Activated gamma-delta T cell treated with anti-CD3 and anti-CD28 coated beads, Interleukin-2, amount 50 U/mL, for 16 hours (primary cell): Measurements from ENCODE around the gene NOTCH1.
"Not testable (repeated sequence)": the region's sequence is repeated elsewhere in the genome, so short reads cannot be mapped to it uniquely, and the experiment has no call there.

Experiments used
- DNase-seq: peaks from one replicate; pipeline ENCODE4 v3.0.0-alpha.2; 2020; ENCODE audit warnings: low read depth

NOTCH1 gene

DNA sequence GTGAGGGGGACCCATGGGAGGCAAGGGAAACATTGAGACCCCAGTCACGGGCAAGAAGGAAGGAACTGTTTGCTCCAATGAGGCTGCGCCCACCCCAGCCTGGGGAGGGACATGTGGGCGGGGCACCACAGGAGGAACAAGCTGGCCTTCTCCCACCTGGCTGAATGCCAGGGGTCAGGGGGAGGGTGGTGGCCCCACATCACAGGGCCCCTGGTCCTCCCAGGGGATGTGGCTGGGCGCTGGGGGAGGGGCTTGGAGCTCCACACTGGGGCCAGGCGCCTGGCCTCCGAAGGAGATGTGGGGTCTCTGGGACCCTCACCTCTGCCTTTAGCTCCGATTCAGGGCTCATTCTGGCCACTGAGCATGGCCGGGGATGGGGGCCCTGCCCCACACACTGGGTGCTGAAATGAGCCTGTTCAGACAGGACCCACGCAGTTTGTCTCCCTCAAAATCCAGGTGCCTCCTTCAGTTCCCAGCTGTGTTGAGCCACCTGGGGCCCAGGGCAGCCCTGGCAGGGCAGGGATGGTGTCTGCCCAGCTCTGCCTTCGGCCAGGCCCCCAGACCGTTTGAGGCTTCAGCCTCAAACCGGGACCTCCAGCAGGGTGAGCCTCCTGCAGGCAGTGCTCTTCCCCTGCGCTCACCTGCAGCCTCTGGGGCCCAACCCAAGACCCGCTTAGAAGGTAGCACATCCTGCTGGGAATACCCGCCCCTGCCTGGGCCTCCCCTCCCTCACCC lies 33.2 kb upstream of the NOTCH1 start:
- DNase-seq = no peak

DNA sequence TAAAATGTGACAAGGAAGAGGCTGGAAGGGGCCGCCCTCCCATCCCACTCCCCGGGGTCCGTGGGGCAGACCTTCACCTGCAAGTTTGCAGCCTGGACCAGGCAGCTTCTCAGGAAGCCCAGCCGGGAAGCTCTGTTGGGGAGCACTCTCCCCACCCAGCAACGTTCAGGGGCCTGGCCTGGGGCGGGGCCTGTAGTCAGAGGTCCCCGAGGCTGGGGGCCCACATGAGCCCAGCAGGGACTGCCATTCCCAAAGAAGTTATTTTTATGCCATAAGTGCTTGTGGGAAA lies 32.7 kb upstream of the NOTCH1 start:
- DNase-seq = no peak

DNA sequence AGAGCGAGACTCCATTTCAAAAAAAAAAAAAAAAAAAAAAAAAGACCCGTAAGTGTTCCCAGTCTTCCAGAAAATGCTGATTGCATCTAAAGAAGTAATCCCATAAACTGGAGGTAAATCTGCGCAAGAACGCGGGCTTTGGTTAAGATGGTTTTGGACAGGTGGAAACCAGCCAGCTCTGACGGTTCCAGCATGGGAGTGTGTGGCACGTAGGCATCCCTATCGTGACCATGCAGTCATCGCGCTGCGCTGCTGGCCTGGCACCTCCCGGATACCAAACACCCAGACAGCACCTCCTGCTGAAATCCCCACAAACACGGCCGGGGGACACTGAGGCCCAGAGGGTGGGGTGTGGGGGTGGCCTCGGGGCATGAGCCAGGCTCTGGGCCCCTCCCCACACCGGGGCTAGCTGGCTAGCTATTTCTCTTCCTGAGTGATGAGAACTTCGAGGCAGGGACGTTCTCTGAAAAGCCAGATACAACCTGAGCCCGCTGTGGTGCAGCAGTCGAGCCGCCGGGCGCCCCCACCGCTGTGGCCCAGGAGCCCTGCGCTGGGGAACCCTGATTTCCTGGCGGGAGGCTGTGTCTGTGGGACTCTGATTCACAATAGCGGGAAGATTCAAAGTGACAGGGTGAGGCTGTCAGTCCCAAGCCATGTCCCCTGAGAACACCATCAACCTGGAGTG lies 32.2 kb upstream of the NOTCH1 start:
- DNase-seq = no peak

DNA sequence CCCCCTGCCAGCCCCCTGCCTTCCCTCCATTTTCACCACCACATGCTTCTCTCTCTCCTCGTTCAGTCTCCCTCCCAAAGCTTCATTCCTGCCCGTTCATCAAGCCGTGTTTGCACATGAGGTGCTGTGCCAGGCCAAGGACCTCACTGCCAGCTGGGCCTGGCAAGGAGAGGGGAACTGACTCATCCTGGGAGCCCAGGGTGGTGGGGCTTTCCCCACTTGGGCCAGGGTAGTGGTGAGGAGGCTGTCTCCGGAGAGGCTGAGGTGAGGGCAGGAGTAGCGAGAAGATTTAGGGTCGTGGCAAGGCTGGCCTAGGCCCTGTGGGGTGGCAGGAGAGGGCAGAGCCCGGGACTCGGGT lies 30.4 kb upstream of the NOTCH1 start:
- no peak for DNase-seq

DNA sequence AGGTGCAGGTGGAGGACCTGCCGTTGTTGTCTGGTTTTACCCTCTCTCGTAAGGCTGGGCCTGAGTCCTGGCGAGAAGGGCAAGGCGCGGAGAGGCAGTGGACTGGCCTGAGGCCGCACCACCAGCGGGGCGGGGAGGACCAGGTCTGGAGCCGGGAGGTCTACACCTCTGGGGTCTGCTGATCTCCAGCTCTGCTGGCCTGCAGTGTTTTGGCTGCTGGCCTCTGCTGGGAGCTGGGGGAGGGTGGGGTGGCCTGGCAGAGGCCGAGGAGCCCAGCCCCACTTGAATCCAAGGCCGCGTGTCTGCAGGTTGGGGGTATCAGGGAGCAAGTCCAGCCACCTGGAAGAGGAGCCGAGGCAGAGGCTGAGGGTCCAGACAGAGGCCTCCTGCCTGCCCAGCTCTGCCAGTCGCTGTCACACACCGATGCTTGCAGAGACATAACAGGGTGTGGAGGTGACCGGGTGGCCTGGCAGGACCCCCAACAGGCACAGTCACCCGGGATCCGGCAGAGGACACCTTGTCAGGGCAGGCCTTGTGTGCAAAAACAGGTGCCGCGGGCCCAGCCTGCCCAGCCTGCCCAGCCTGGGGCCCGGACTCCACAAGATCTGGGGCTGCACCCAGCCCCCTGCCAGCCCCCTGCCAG lies 29.9 kb upstream of the NOTCH1 start:
- no peak for DNase-seq

DNA sequence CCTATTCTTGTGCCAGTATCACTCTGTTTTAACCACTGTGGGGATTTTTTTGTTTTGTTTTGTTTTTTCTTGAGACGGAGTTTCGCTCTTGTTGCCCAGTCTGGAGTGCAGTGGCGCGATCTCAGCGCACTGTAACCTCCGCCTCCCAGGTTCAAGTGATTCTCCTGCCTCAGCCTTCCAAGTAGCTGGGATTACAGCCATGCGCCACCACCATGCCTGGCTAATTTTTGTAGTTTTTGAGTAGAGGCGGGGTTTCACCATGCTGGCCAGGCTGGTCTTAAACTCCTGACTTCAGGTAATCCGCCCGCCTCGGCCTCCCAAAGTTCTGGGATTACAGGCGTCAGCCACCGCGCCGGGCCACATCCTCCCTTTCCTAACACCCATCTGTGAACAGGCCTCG lies 28.8 kb upstream of the NOTCH1 start:
- DNase-seq = not testable (repeated sequence)

DNA sequence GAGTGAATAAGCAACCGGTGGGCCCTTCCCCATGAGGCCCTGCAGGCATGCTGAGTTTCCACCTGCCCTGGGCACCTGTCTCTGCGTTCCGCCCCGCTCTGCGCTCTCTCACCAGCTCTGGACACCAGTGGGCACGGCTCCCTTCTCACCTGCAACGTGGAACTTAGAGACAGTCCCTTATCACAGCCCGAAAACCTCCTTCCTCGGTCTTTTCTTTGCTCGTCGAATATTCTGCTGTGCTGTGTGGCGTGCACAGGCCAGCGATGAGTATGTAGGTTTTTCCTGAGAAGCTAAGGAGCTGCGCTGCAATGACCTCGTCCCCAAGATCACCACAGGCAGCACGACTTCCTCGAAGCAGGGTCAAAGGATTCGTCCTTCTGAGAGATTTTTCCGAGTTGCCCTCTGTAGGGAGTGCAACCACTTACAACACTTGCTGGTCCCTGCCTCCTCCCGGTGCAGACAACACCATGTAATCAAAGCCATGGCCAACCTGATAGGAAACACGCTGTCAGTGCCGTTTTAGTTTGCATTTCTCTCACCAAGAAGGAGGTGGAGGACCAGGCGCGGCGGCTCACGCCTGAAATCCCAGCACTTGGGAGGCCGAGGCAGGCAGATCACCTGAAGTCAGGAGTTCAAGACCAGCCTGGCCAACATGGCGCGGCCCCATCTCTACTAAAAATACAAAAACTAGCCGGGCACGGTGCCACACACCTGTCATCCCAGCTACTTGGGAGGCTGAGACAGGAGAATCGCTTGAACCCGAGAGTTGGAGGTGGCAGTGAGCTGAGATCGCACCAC lies 27.2 kb upstream of the NOTCH1 start:
- DNase-seq = no peak

DNA sequence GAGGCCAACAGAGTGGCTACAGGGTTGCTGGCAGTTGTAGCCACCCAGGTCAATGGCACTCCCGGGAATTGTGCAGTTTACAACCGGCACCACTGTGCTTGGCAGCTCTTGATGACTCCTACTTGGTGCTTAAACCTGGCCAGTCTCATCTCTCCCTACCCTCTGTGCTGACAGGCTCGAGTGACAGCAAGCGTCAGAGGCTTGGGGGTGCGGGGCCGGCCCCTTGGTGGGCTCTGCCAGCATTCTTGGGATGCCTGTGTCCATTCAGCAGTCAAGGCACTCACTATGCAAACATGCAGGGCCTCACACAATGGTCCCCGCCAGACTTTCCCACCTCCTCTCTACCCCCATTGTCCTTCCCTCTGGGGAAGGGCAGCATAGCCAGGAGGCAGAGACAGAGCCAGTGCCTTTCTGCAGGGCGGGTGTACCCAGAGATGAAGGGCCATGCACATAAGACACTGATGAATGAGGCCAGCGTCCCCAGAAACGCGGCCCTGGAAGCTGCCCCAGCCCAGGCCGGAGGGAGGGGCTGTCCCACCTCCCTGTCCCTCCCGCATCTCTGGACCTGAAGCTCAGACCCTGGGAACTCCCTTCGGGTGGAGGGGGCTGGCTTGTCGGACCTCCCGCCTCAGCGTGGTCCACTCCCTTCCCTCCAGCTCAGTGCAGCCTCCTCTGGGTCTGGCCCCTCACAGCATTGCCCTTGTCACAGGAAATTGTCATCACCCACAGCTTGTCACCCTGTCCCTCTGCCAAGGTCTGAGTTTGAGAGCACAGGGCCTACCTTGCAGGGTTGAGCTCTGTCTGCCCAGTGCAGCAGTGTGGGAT lies 26.4 kb upstream of the NOTCH1 start:
- DNase-seq = no peak

DNA sequence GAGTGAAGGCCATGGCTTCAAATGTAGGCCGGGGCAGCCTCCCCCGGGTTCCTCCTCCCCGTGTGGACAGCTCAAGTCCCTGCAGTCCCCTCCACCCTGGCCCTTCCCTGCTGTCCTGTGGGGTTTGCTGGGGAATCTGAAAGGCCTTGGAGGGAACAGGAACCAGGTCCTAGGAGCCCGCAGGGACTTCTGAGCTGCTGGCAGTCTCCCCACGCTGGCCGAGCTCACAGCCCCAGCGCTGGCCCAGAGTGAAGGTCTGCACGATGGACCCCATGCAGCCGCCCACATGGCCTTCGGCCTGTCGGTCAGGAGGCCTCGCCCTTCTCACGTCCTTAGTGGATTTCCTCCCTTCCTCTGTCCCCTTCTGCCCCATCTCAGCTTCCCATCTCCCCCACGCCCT lies 25.7 kb upstream of the NOTCH1 start:
- no peak for DNase-seq

DNA sequence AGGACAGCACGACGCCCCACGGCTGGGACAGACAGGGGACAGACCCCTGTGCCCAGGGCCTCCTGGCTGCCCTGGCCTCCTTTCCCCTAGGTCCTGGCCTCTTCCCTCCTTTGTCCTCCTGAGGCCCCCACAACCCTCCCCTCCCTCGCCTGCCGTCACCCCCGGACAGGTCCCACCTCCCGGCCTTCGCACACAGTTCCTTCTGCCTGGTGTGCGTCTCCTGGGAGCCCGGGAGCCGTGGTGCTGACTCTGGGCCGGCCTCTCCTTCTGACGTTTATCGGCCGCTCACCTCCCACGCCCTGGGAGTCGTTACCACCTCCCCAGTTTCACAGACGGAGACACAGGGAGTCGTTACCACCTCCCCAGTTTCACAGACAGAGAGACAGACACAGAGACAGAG lies 25.1 kb upstream of the NOTCH1 start:
- DNase-seq = no peak

DNA sequence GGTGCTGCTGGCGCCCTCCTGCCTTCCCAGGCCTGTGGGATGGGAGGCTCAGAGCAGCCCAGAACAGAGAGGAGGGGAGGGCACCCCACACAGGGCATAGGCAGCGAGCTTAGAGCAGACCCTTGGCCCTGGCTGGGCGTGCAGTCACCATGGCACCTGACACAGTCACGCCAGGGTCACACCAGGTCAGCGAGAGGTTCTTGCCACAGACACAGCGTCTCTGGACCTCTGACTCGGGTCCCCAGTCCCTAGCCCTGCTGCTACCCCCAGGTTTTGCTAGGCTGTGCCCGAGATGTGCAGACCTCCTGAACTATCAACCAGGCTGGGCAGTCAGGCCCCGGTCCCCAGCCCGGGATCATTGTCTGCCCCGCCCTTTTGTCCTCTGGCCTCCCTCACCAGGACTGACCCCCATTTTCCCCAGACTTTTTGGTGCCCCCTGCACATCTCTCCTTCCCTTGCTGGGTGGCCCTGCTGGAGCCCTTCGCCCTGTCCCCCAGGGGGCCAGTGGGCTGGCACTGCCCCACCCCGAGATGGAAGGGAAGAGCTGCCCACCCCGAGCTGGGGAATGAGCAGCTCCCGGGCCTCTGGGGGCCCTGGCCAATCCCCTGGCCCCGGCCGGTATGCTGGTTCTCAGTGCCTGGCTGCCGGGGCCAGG lies 24.5 kb upstream of the NOTCH1 start:
- DNase-seq = no peak

DNA sequence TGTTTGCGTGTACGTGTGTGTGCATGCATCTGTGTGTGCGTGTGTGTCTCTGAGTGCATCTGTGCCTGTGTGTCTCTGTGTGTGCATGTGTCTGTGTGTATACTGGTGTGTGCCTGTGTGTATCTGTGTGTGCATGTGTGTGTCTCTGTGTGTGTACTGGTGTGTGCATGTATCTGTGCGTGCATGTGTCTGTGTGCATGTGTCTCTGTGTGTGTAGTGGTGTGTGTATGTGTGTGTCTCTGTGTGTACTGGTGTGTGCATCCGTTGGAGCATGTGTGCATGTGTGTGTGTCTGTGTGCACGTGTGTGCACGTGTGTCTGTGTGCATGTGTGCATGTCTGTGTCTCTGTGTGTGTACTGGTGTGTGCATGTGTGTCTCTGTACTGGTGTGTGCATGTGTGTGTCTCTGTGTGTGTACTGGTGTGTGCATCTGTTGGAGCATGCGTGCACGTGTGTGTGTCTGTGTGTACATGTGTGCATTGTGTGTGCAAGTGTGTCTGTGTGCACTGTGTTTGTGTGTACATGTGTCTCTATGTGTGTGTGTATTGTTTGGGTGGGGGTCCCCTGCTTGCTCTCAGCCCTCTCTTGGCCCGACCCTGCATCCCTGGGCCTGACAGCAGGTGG lies 23.8 kb upstream of the NOTCH1 start:
- DNase-seq = no peak

DNA sequence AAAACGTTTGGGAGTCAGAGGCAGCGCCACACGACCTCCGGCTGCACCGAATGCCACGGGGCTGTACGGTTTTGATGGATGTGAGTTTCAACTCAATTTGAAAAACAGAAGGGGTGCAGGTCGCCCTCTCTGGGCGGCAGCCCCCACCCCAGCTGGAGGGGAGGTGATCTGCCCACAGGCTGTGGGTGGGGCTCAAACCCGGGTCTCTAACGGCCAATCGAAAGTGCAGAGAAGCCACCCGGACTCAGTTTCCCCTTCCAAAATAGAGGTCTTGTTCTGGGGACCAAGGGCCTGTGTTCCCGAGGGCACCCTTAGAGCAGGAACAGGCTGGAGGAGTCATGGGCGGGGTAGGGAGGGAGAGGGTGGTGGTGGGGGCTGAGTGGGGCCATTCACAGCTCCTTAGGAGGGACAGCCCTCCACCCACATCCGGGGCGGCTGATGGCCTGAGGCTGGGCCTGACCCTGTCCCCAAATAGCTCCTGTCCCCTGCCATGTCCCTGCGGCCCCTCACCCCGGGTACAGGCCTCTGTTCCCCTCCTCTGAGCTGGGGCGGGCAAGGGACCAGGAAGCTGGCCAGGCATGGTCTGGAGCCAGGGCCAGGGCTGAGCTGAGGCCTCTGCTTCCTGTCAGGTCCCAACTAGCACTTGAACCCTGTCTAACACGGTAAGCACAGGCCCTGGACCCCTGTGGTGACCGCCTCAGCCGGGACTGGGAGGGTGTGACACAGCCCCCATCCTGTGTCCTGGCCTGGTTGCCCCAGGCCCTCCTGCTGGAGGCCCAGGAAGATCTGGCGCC lies 22.6 kb upstream of the NOTCH1 start:
- DNase-seq = no peak

DNA sequence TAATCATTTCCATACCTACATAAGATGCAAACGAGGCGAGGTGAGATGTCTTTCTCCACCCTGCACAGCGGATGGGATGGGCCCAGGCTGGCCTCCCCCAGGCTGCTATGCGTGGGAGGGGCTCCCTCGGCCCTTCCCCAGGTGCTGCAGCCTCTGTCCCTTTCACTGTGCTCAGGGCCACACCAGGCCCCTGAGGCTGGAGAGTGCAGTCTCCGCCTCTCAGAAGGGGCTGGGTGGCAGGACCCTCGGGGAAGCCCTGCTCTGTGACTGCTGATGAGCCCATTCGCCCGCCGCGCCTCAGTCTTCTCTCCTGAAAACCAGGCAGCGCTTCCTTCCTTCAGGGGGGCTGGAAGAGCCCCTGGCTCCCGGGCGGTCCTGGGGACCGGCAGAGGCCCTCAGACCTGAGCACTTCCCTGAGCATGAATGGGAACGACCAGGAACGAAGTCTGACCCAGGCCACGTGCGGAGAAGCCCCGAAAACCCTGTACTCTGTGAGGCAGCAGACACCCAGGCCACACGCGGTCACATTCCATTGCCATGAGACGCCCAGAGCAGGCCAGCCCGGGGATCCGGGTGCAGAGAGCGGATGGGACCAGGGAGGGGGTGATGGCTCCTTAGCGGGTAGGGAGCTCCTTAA lies 21.9 kb upstream of the NOTCH1 start:
- DNase-seq = no peak

DNA sequence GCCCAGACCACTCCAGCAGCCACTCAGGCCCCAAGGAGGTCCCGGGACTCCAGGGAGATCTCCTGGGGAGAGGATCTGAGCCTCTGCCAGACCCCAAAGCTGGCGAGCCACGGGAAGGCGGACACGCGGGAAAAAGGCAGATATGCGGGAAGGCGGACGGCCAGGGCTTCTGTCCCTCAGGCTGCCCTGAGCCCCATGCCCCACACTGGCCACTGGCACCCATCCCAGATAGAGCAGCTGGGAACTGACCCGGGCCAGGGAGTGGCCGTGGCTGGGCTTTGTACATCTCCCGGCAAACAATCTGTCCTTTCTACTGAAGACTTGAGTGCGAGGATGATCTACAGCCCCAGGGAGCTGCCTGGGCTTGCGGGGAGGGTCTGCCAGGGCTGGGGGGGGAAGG lies 21.1 kb upstream of the NOTCH1 start:
- no peak for DNase-seq

DNA sequence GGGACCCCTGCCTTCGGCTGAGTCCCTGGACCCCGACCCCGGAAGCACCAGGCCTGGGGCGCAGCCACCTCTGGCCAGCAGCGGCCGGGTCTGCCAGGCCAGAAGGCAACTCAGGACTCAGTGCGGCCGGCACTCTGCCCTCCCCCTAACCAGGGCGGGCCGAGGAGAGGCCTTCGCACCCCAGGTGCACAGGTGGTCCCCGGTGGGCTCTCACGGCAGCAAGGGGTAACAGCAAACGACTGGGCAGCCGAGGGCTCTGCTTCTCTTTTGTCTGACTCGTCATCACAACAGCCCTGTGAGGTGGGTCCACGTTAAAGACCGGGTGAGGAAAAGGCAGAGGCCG lies 20.7 kb upstream of the NOTCH1 start:
- no peak for DNase-seq

DNA sequence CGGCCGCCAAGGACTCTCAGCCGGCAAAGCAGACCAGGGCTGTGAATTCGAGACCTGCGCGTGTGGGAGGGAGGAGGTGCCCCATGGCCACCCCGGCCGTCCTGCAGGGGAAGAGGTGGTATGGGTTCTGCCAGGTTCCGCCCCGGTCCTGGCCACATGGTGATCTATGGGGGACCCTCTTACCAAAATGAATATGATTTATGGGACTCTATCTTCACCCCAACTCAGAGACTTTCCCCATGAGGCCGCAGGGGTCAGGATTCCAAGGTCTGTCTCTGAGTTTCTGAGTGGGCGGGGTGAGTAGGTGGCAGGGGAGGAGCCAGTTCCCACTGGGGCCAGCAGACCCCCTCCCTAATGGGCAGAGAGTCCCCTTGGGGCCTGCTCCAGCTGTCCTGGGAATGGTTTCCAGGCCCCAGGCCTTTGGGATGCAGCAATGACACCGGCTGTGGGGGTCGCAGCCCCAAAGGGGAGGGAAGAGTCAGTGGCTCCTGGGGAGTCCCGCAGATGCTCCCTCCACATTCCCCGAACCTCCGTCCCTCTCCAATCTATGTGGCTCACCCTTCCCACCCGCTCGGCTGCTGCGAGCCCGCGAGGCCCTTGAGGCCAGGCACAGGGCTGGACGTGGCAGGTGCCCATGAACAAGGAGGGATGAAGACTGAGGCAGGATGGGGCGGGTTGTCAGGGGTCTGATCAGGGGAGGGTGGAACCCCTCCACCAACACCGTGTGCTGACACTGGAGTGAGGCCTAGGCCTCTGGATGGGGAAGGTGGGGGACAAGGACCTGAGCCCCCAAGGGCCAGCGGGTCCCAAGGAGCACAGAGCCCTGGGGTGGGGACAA lies 20.1 kb upstream of the NOTCH1 start:
- no peak for DNase-seq

DNA sequence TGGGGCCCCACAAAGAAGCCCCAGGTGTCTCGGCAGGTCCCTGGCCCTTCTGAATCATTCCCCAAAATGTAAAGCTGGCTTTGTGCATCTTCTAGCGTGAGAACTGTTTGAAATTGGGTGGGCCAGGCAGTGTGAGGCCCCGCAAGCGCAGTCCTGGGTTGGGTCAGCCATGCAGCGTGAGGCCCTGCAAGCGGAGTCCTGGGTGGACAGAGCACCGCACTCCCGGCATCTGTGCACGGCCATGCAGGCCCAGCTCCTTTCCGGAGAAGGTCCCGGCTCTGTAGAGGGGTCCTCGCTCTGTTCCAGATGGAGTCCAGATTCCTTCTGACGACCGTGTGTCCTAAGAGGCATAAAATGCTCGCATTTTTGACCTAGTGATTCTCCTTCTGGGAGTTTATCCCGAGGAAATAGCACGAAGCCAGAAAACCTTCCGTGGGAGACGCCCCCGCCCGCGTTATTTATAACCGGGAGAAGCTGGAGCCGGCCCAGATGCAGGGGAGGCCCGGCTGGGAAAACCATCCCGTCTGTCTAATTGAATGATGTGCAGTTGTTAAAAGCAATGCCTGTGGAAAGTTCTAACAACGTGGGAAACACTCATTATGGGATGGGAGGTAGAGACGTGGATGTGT lies 19.4 kb upstream of the NOTCH1 start:
- no peak for DNase-seq
